Activated T-cell treated with anti-CD3 and anti-CD28 coated beads, Interleukin-2, amount 50 U/mL, for 48 hours (primary cell): Measurements from ENCODE around the gene NOPCHAP1.
"Not testable (repeated sequence)": the region's sequence is repeated elsewhere in the genome, so short reads cannot be mapped to it uniquely, and the experiment has no call there.

ENCODE experiments used
- DNase-seq, 2 experiments: peaks; one replicate each; pipeline ENCODE4 v3.0.0-alpha.2; 2020

Gene NOPCHAP1

GRCh38 chr12:104986022-104986941, at the start of gene NOPCHAP1:
Gene NOPCHAP1, plus strand, starts transcription at chr12:104986316. Its CDS starts 37 bp downstream, at chr12:104986353.
- DNase-seq = peak; percentile 92 to 93

GRCh38 chr12:104938371-104938770, 47.7 kb upstream of the NOPCHAP1 start:
- no peak for DNase-seq

- no peak for DNase-seq
These were observed 47.0 kb upstream of the NOPCHAP1 start for GRCh38 chr12:104939089-104939488.

GRCh38 chr12:104941454-104941853, 44.7 kb upstream of the NOPCHAP1 start:
- no peak for DNase-seq

- no peak for DNase-seq
These were observed 44.0 kb upstream of the NOPCHAP1 start for GRCh38 chr12:104942075-104942474.

- not testable (repeated sequence) for DNase-seq
These were observed 42.7 kb upstream of the NOPCHAP1 start for GRCh38 chr12:104943401-104943800.

- DNase-seq = no peak
These were observed 41.9 kb upstream of the NOPCHAP1 start for GRCh38 chr12:104944252-104944651.

GRCh38 chr12:104948716-104949115, 37.4 kb upstream of the NOPCHAP1 start:
- DNase-seq = not testable (repeated sequence)

GRCh38 chr12:104951759-104952509, 34.2 kb upstream of the NOPCHAP1 start:
- DNase-seq = no peak

- no peak for DNase-seq
These were observed 33.3 kb upstream of the NOPCHAP1 start for GRCh38 chr12:104952816-104953215.

GRCh38 chr12:104953323-104953722, 32.8 kb upstream of the NOPCHAP1 start:
- DNase-seq = no peak

- no peak for DNase-seq
These were observed 30.4 kb upstream of the NOPCHAP1 start for GRCh38 chr12:104955703-104956102.

- no peak for DNase-seq
These were observed 29.0 kb upstream of the NOPCHAP1 start for GRCh38 chr12:104956870-104957718.

GRCh38 chr12:104957719-104958000, 28.5 kb upstream of the NOPCHAP1 start:
- DNase-seq = peak; percentile 45 to 62

GRCh38 chr12:104958001-104958804, 27.9 kb upstream of the NOPCHAP1 start, which contains the start of gene SLC41A2:
Gene SLC41A2, minus strand, starts transcription at chr12:104958290. Its CDS starts 29,763 bp downstream, at chr12:104928527.
- DNase-seq = peak; percentile 79 to 84

GRCh38 chr12:104958805-104959334, 27.2 kb upstream of the NOPCHAP1 start:
- DNase-seq = peak; percentile 22 to 23

GRCh38 chr12:104959335-104959841, 26.7 kb upstream of the NOPCHAP1 start:
- DNase-seq = no peak

- no peak for DNase-seq
These were observed 25.7 kb upstream of the NOPCHAP1 start for GRCh38 chr12:104960464-104960863.

- no peak for DNase-seq
These were observed 22.4 kb upstream of the NOPCHAP1 start for GRCh38 chr12:104963757-104964156.

GRCh38 chr12:104964167-104964855, 21.8 kb upstream of the NOPCHAP1 start:
- no peak for DNase-seq

GRCh38 chr12:104964856-104965205, 21.3 kb upstream of the NOPCHAP1 start:
- DNase-seq = no peak
